Fibroblast of mammary gland (primary cell): ENCODE data around the gene PRRC1.

ENCODE experiments used
- DNase-seq: peaks from one replicate; pipeline ENCODE4 v3.0.0-alpha.2; 2010; ENCODE audit warnings: low read depth
- H3K4me3 ChIP-seq: 2 replicates; pipeline ENCODE4 v1.5.1; 2011; ENCODE audit warnings: low read depth, mild to moderate bottlenecking, low read length, moderate library complexity; ENCODE audit not compliant: control insufficient read depth
- CTCF ChIP-seq: conservative IDR thresholded peaks from 2 replicates; pipeline ENCODE4 v1.5.1; 2011; ENCODE audit warnings: low read depth, low read length, inconsistent platforms; ENCODE audit not compliant: control insufficient read depth, insufficient read depth

PRRC1 gene

GRCh38 chr5:127517110-127517479 lies 345 bp upstream of the PRRC1 start:
- DNase-seq: peak; percentile 68
- H3K4me3 ChIP-seq: peak overlapping the region; percentile 45
- TF ChIP-seq CTCF: no peak

- no peak for TF ChIP-seq CTCF
- peak overlapping the region; percentile 93 for H3K4me3 ChIP-seq
- peak; percentile 56 for DNase-seq
Measured at GRCh38 chr5:127518319-127518621, 830 bp downstream of the PRRC1 start.

- DNase-seq: peak; percentile 70
- no peak for TF ChIP-seq CTCF
- peak overlapping the region; percentile 93 for H3K4me3 ChIP-seq
Measured at GRCh38 chr5:127519527-127519926, 2.1 kb downstream of the PRRC1 start.

- no peak for TF ChIP-seq CTCF
- DNase-seq: peak; percentile 8
- H3K4me3 ChIP-seq: no peak overlapping the region
Measured at GRCh38 chr5:127521138-127521770, 3.8 kb downstream of the PRRC1 start.

- DNase-seq: no peak
- no peak overlapping the region for H3K4me3 ChIP-seq
- TF ChIP-seq CTCF: no peak
Measured at GRCh38 chr5:127525181-127525580, 7.7 kb downstream of the PRRC1 start.

GRCh38 chr5:127529904-127530682 lies 12.7 kb downstream of the PRRC1 start:
- no peak for TF ChIP-seq CTCF
- H3K4me3 ChIP-seq: no peak overlapping the region
- DNase-seq: no peak
